Gastrocnemius medialis (tissue), 4 donors: Measurements from ENCODE around the gene MYO16. TPM values are rescaled to one million over a fixed set of nuclear protein-coding genes. Genes with fewer than 3 reads are reported as not detected.
"Not testable (repeated sequence)": the region's sequence is repeated elsewhere in the genome, so short reads cannot be mapped to it uniquely, and the experiment has no call there.

ENCODE experiments used
- ATAC-seq, 2 donors: fragments of 150-250 bp; one replicate each; pipeline ENCODE4 v1.9.1; 2016
- DNase-seq, 2 donors: peaks; one replicate each; pipeline ENCODE4 v3.0.0-alpha.2; 2019
- H3K27ac ChIP-seq, 4 donors: fragments of 200-600 bp; sonication (generic); 1 replicate in 1 of 4; 2 replicates in 3 of 4; pipeline ENCODE4 v1.5.1; 2016 to 2018; ENCODE audit warnings: mild to moderate bottlenecking in 2 of 4, moderate library complexity in 1 of 4
- H3K27me3 ChIP-seq, 3 donors: fragments of 200-600 bp; sonication (generic) in 2 of 3; 1 replicate in 1 of 3; 2 replicates in 2 of 3; pipeline versions ENCODE4 v1.5.1 to v1.6.0; 2016 to 2019; ENCODE audit warnings: mild to moderate bottlenecking in 1 of 3, moderate library complexity in 1 of 3
- H3K36me3 ChIP-seq, 2 donors: fragments of 200-600 bp; sonication (generic) in 1 of 2; one replicate each; pipeline ENCODE4 v1.5.1; 2017 to 2018
- H3K4me1 ChIP-seq, 2 donors: fragments of 200-600 bp; sonication (generic) in 1 of 2; one replicate each; pipeline ENCODE4 v1.5.1; 2016 to 2017; ENCODE audit warnings: mild to moderate bottlenecking in 2 of 2
- H3K4me3 ChIP-seq, 4 donors: fragments of 200-600 bp; sonication (generic) in 3 of 4; 1 replicate in 1 of 4; 2 replicates in 3 of 4; pipeline ENCODE4 v1.5.1; 2016 to 2019; ENCODE audit warnings: mild to moderate bottlenecking in 2 of 4
- H3K9me3 ChIP-seq, 3 donors: fragments of 200-600 bp; sonication (generic) in 2 of 3; 1 replicate in 1 of 3; 2 replicates in 2 of 3; pipeline ENCODE4 v1.5.1; 2016 to 2019
- CTCF ChIP-seq, 5 experiments: fragments of 450-650 bp in 3 of 5; fragments of 200-600 bp in 2 of 5; sonication (generic) in 2 of 5; IDR thresholded peaks in 4 of 5; conservative IDR thresholded peaks in 1 of 5; 1 replicate in 4 of 5; 2 replicates in 1 of 5; pipeline ENCODE4 v1.5.1; 2016 to 2019; ENCODE audit warnings: antibody characterized with exemption in 5 of 5, mild to moderate bottlenecking in 3 of 5, moderate library complexity in 3 of 5
- POLR2A ChIP-seq, 2 donors: fragments of 450-650 bp; IDR thresholded peaks; one replicate each; pipeline ENCODE4 v1.6.1; 2017; ENCODE audit warnings: antibody characterized with exemption in 2 of 2, mild to moderate bottlenecking in 2 of 2, moderate library complexity in 2 of 2
- in situ Hi-C, 4 donors: fragments of 200-750 bp; cut with MboI; loops; one replicate each; pipeline versions ENCODE4 v1.15.0 to v1.8.0; 2017; ENCODE audit warnings: low sequenced_read_pairs in 4 of 4
- intact Hi-C: fragments of 100-400 bp; cut with DNase I; formaldehyde crosslinking; loops from one replicate; pipeline ENCODE4 v1.15.1; 2023; ENCODE audit warnings: low total_unique reads
- total RNA-seq, 4 donors: library from RNA; depleted of rRNA; stranded (reverse); fragments of >200 nt; gene quantifications; one replicate each; pipeline versions ENCODE4 v1.1.0 to v1.2.3, GENCODE V29; 2016

The MYO16 gene
- total RNA-seq, 4 donors from 2014 or later, result 0.02 TPM; not detected in 3

DNA sequence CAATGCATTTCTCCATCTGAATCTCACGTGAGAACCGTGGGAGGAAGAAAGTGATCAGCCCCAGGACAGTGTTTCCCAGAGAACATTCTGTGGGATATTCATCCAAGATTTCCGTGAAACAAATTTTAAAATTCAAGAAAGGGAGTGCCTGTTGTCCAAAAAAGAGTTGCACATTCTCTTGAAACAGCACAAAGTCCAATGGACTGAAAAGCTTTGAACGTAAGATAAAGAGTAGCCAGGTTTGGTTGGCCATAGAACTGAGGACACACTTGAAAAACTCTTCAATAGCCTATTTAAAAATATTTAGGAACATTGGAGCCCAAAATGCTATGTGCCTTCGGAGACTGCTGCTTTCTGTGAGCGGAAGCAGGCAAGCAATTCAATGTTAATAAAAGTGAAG is 353.9 kb downstream of the MYO16 start:
- intact Hi-C loops (no loop called here), in situ Hi-C loops (no loop called here)
- ATAC-seq, result no peak

DNA sequence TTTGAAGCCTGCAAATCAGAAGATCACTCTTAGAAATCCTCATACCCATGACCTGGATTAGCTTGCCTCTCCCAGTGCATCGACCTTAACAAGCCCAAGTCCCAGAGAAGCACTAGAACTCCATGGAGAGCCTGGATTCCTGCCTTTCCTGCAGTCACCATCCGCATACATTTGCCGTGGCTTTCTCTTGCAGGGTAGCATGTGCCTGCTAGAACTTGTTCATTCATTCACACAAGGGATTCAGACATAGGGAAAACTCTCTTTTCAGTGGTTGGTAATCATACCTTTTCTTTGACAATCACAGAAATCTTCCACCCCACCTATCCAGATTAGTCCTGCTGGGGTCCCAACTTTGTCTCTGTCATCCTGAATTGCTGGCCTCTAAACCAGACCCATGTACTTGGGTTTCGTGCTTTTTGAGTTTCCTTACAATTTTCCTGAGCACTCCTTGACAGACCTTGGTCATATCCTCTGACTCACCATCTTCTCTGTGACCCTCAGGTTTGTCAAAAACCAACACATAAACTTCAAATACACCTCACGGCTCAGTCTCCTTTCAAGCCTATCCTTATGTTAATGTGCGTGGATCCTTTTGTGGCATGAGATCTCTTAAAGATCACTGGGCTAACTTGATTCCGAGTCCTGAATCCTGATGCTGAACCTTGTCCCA is 355.0 kb downstream of the MYO16 start:
- Histone ChIP-seq H3K36me3 (no peaks in the 10 kb centered on the region), H3K4me1 (no peaks in the 10 kb centered on the region), H3K9me3 (no peaks in the 10 kb centered on the region), H3K27ac (no peak overlapping the region), H3K27me3 (peaks cover 0 to 3% (median 0%) of the 10 kb centered on the region in 3 donors), H3K4me3 (no peak overlapping the region)
- DNase-seq, result no peak
- in situ Hi-C loops, result no loop called here
- TF ChIP-seq CTCF (IDR thresholded peaks at IDR 0.05 in 4 of 5, conservative IDR thresholded peaks at IDR 0.05 in 1 of 5) (no peak), POLR2A (IDR thresholded peaks at IDR 0.05) (no peak)
- ATAC-seq, result no peak
- intact Hi-C loops, result no loop called here

More for the DNA sequence above, 353.9 kb downstream of the MYO16 start:
- TF ChIP-seq POLR2A (IDR thresholded peaks at IDR 0.05), result no peak
- TF ChIP-seq CTCF (IDR thresholded peaks at IDR 0.05 in 4 of 5, conservative IDR thresholded peaks at IDR 0.05 in 1 of 5), result no peak
- H3K4me1 ChIP-seq, result no peaks in the 10 kb centered on the region
- H3K4me3 ChIP-seq, result no peak overlapping the region
- H3K27me3 ChIP-seq, result peaks cover 0 to 3% (median 0%) of the 10 kb centered on the region in 3 donors
- H3K9me3 ChIP-seq, result no peaks in the 10 kb centered on the region
- H3K36me3 ChIP-seq, result no peaks in the 10 kb centered on the region
- DNase-seq, result no peak
- H3K27ac ChIP-seq, result no peak overlapping the region

DNA sequence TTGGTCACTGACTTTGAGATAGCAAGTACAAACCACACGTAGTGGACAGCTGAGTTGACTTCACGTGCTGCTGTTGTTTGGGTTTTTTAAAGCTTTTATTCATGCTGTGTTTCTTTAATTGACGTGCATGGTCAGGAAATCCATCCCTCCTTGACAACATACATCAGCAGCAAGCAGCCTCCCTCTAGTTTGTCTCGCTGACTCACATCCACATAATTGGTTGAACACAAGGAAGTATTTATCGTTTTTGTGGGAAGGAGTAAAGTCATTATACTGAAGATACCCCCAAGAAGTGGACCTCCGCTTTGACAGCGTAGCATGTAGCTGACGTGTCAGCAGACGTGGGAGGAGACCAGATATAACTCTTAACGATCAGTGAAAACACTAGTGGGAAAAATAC is 355.8 kb downstream of the MYO16 start:
- TF ChIP-seq CTCF (IDR thresholded peaks at IDR 0.05 in 4 of 5, conservative IDR thresholded peaks at IDR 0.05 in 1 of 5), result no peak
- no peak for TF ChIP-seq POLR2A (IDR thresholded peaks at IDR 0.05)
- no peaks in the 10 kb centered on the region for H3K36me3 ChIP-seq
- H3K4me3 ChIP-seq, result no peak overlapping the region
- H3K4me1 ChIP-seq, result no peaks in the 10 kb centered on the region
- in situ Hi-C loops, result no loop called here
- no peak overlapping the region for H3K27ac ChIP-seq
- DNase-seq (no peak), ATAC-seq (no peak)
- H3K9me3 ChIP-seq, result no peaks in the 10 kb centered on the region
- intact Hi-C loops, result no loop called here
- H3K27me3 ChIP-seq, result no peaks in the 10 kb centered on the region

- TF ChIP-seq CTCF (IDR thresholded peaks at IDR 0.05 in 4 of 5, conservative IDR thresholded peaks at IDR 0.05 in 1 of 5) (no peak), POLR2A (IDR thresholded peaks at IDR 0.05) (no peak)
- no peaks in the 10 kb centered on the region for H3K9me3 ChIP-seq
- no peak overlapping the region for H3K4me3 ChIP-seq
- no peak for ATAC-seq
- in situ Hi-C loops (no loop called here), intact Hi-C loops (no loop called here)
- H3K27me3 ChIP-seq, result no peaks in the 10 kb centered on the region
- H3K36me3 ChIP-seq, result no peaks in the 10 kb centered on the region
- DNase-seq, result no peak
- no peak overlapping the region for H3K27ac ChIP-seq
- H3K4me1 ChIP-seq, result no peaks in the 10 kb centered on the region
Measured at GRCh38 chr13:108987517-108987916, 358.1 kb downstream of the MYO16 start.

- in situ Hi-C loops (no loop called here), intact Hi-C loops (no loop called here)
- no peak for TF ChIP-seq CTCF (IDR thresholded peaks at IDR 0.05 in 4 of 5, conservative IDR thresholded peaks at IDR 0.05 in 1 of 5)
- TF ChIP-seq POLR2A (IDR thresholded peaks at IDR 0.05), result no peak
Measured at GRCh38 chr13:108987944-108988343, 358.5 kb downstream of the MYO16 start.

DNA sequence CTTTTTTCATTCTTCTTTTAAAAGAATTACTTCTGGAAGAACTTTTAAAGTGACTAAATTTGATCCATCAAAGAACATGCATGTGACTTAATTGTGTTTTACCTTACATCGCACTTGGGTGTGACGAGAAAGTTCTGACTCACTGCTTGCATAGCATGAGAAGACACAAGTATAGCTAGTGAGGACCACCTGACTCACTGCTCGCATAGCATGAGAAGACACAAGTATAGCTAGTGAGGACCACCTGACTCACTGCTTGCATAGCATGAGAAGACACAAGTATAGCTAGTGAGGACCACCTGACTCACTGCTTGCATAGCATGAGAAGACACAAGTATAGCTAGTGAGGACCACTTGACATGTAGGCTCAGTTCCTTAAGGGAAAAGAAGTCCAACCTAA is 362.0 kb downstream of the MYO16 start:
- in situ Hi-C loops, H3K4me1 ChIP-seq, H3K4me3 ChIP-seq, DNase-seq, H3K36me3 ChIP-seq, ATAC-seq, H3K9me3 ChIP-seq, H3K27me3 ChIP-seq, H3K27ac ChIP-seq, intact Hi-C loops: not testable (repeated sequence)

More at GRCh38 chr13:108987944-108988343, 358.5 kb downstream of the MYO16 start:
- H3K27ac ChIP-seq, result no peak overlapping the region
- no peaks in the 10 kb centered on the region for H3K9me3 ChIP-seq
- no peaks in the 10 kb centered on the region for H3K4me1 ChIP-seq
- no peaks in the 10 kb centered on the region for H3K27me3 ChIP-seq
- no peaks in the 10 kb centered on the region for H3K36me3 ChIP-seq
- DNase-seq (no peak), ATAC-seq (no peak)
- H3K4me3 ChIP-seq, result no peak overlapping the region
